ENCODE results near the gene UBE2J1.
A peak's percentile ranks its signal among the peaks of the same experiment; 100 is the strongest.
"Not testable (repeated sequence)": the region's sequence is repeated elsewhere in the genome, so short reads cannot be mapped to it uniquely, and the experiment has no call there.

The UBE2J1 gene

GRCh38 chr6:89352278-89353117 is at the start of gene UBE2J1:
UBE2J1 (minus strand) TSS chr6:89352722; CDS start chr6:89352569, 153 bp downstream.
- peak; percentile 61 to 64 for DNase-seq

GRCh38 chr6:89400912-89401399 is 48.4 kb upstream of the UBE2J1 start:
- no peak for DNase-seq

- no peak for DNase-seq
These were observed 47.5 kb upstream of the UBE2J1 start for GRCh38 chr6:89400050-89400449.

- DNase-seq: no peak
These were observed 46.4 kb upstream of the UBE2J1 start for GRCh38 chr6:89398762-89399525.

- DNase-seq: not testable (repeated sequence)
These were observed 45.4 kb upstream of the UBE2J1 start for GRCh38 chr6:89397884-89398283.

- no peak for DNase-seq
These were observed 41.1 kb upstream of the UBE2J1 start for GRCh38 chr6:89393659-89394058.

GRCh38 chr6:89392823-89393222 is 40.3 kb upstream of the UBE2J1 start:
- DNase-seq: no peak

- no peak for DNase-seq
These were observed 36.3 kb upstream of the UBE2J1 start for GRCh38 chr6:89388846-89389245.

- no peak for DNase-seq
These were observed 35.1 kb upstream of the UBE2J1 start for GRCh38 chr6:89387516-89388201.

GRCh38 chr6:89386917-89387491 is 34.5 kb upstream of the UBE2J1 start:
- no peak for DNase-seq

- no peak for DNase-seq
These were observed 33.3 kb upstream of the UBE2J1 start for GRCh38 chr6:89385846-89386245.

- no peak for DNase-seq
These were observed 32.7 kb upstream of the UBE2J1 start for GRCh38 chr6:89385156-89385667.

GRCh38 chr6:89381031-89381430 is 28.5 kb upstream of the UBE2J1 start:
- no peak for DNase-seq

GRCh38 chr6:89379281-89379680 is 26.8 kb upstream of the UBE2J1 start:
- DNase-seq: no peak

- DNase-seq: no peak
These were observed 26.1 kb upstream of the UBE2J1 start for GRCh38 chr6:89378628-89379027.

GRCh38 chr6:89375427-89376267 is 23.1 kb upstream of the UBE2J1 start:
- DNase-seq: peak in 1 of 2 experiments; percentile 47

- DNase-seq: no peak
These were observed 20.0 kb upstream of the UBE2J1 start for GRCh38 chr6:89372506-89372901.

- DNase-seq: peak; percentile 71 to 73
These were observed 19.5 kb upstream of the UBE2J1 start for GRCh38 chr6:89371849-89372505.

GRCh38 chr6:89368999-89369398 is 16.5 kb upstream of the UBE2J1 start:
- no peak for DNase-seq

GRCh38 chr6:89368107-89368506 is 15.6 kb upstream of the UBE2J1 start:
- peak; percentile 35 to 52 for DNase-seq

- DNase-seq: no peak
These were observed 12.1 kb upstream of the UBE2J1 start for GRCh38 chr6:89364586-89364985.
